GM19238 (cell line): Measurements from ENCODE around the gene SLN.

ENCODE experiments used
- DNase-seq: peaks from one replicate; pipeline ENCODE4 v3.0.0; 2011; ENCODE audit warnings: low spot score; ENCODE audit not compliant: insufficient read length

The SLN gene

GRCh38 chr11:107683807-107684206 is 28.0 kb downstream of the SLN start:
- no peak for DNase-seq

GRCh38 chr11:107683061-107683460 is 28.8 kb downstream of the SLN start:
- DNase-seq: no peak

GRCh38 chr11:107682572-107682971 is 29.3 kb downstream of the SLN start:
- DNase-seq: no peak

GRCh38 chr11:107682171-107682570 is 29.7 kb downstream of the SLN start:
- no peak for DNase-seq

- DNase-seq: no peak
Observed at GRCh38 chr11:107679255-107680024, 32.4 kb downstream of the SLN start.

GRCh38 chr11:107678632-107678971 is 33.3 kb downstream of the SLN start:
- DNase-seq: no peak

GRCh38 chr11:107677924-107678631 is 33.8 kb downstream of the SLN start:
- DNase-seq: no peak

- no peak for DNase-seq
Observed at GRCh38 chr11:107676336-107677057, 35.4 kb downstream of the SLN start.

- no peak for DNase-seq
Observed at GRCh38 chr11:107675902-107676301, 36.0 kb downstream of the SLN start.

- DNase-seq: no peak
Observed at GRCh38 chr11:107669893-107670601, 41.8 kb downstream of the SLN start.

- no peak for DNase-seq
Observed at GRCh38 chr11:107669191-107669740, 42.6 kb downstream of the SLN start.

GRCh38 chr11:107666911-107667613 is 44.8 kb downstream of the SLN start:
- no peak for DNase-seq

GRCh38 chr11:107665018-107665417 is 46.8 kb downstream of the SLN start:
- DNase-seq: no peak

- no peak for DNase-seq
Observed at GRCh38 chr11:107661656-107662055, 50.2 kb downstream of the SLN start.

GRCh38 chr11:107660066-107660465 is 51.8 kb downstream of the SLN start:
- DNase-seq: no peak

GRCh38 chr11:107659310-107659709 is 52.5 kb downstream of the SLN start:
- DNase-seq: no peak
